ENCODE results near the gene KRT26.

KRT26 gene

GRCh38 chr17:40779181-40779909 is 7.3 kb upstream of the KRT26 start:
- H3K9ac ChIP-seq: no peak overlapping the region
- H3K4me2 ChIP-seq (ENCODE audit: low read length): no peak overlapping the region
- H3K4me3 ChIP-seq (ENCODE audit: low read depth, low read length): no peak overlapping the region
- H3K27ac ChIP-seq: no peak overlapping the region
- H3K9me3 ChIP-seq (ENCODE audit: control insufficient read depth, low read length): no peaks in the 10 kb centered on the region
- TF ChIP-seq CTCF (IDR thresholded peaks at IDR 0.05): no peak
- H3K79me2 ChIP-seq: no peaks in the 10 kb centered on the region
- H3K36me3 ChIP-seq (ENCODE audit: control insufficient read depth, insufficient read depth, low read length): no peaks in the 10 kb centered on the region
- no peak overlapping the region for H2AFZ ChIP-seq
- no peaks in the 10 kb centered on the region for H3K27me3 ChIP-seq (ENCODE audit: control insufficient read depth, insufficient read depth, low read length)
- no peaks in the 10 kb centered on the region for H3K4me1 ChIP-seq

GRCh38 chr17:40778461-40778860 is 6.5 kb upstream of the KRT26 start:
- H2AFZ ChIP-seq: no peak overlapping the region
- H3K36me3 ChIP-seq (ENCODE audit: control insufficient read depth, insufficient read depth, low read length): no peaks in the 10 kb centered on the region
- no peaks in the 10 kb centered on the region for H3K79me2 ChIP-seq
- no peak overlapping the region for H3K4me3 ChIP-seq (ENCODE audit: low read depth, low read length)
- H3K27me3 ChIP-seq (ENCODE audit: control insufficient read depth, insufficient read depth, low read length): no peaks in the 10 kb centered on the region
- no peak overlapping the region for H3K4me2 ChIP-seq (ENCODE audit: low read length)
- no peak for TF ChIP-seq CTCF (IDR thresholded peaks at IDR 0.05)
- H3K9ac ChIP-seq: no peak overlapping the region
- no peaks in the 10 kb centered on the region for H3K4me1 ChIP-seq
- H3K27ac ChIP-seq: no peak overlapping the region
- H3K9me3 ChIP-seq (ENCODE audit: control insufficient read depth, low read length): no peaks in the 10 kb centered on the region

- H3K9me3 ChIP-seq (ENCODE audit: control insufficient read depth, low read length): no peaks in the 10 kb centered on the region
- no peak overlapping the region for H3K4me2 ChIP-seq (ENCODE audit: low read length)
- H3K27me3 ChIP-seq (ENCODE audit: control insufficient read depth, insufficient read depth, low read length): no peaks in the 10 kb centered on the region
- no peak overlapping the region for H2AFZ ChIP-seq
- no peaks in the 10 kb centered on the region for H3K79me2 ChIP-seq
- H3K4me3 ChIP-seq (ENCODE audit: low read depth, low read length): no peak overlapping the region
- no peak for TF ChIP-seq CTCF (IDR thresholded peaks at IDR 0.05)
- no peaks in the 10 kb centered on the region for H3K36me3 ChIP-seq (ENCODE audit: control insufficient read depth, insufficient read depth, low read length)
- no peak overlapping the region for H3K9ac ChIP-seq
- no peak overlapping the region for H3K27ac ChIP-seq
- H3K4me1 ChIP-seq: no peaks in the 10 kb centered on the region
These were observed 6.0 kb upstream of the KRT26 start for GRCh38 chr17:40777971-40778370.

GRCh38 chr17:40777459-40777858 is 5.5 kb upstream of the KRT26 start:
- no peak overlapping the region for H2AFZ ChIP-seq
- no peaks in the 10 kb centered on the region for H3K27me3 ChIP-seq (ENCODE audit: control insufficient read depth, insufficient read depth, low read length)

More at GRCh38 chr17:40777459-40777858, 5.5 kb upstream of the KRT26 start:
- Histone ChIP-seq H3K27ac (no peak overlapping the region), H3K79me2 (no peaks in the 10 kb centered on the region), H3K4me3 (ENCODE audit: low read depth, low read length) (no peak overlapping the region), H3K36me3 (ENCODE audit: control insufficient read depth, insufficient read depth, low read length) (no peaks in the 10 kb centered on the region), H3K4me1 (no peaks in the 10 kb centered on the region), H3K9me3 (ENCODE audit: control insufficient read depth, low read length) (no peaks in the 10 kb centered on the region), H3K4me2 (ENCODE audit: low read length) (no peak overlapping the region), H3K9ac (no peak overlapping the region)
- TF ChIP-seq CTCF (IDR thresholded peaks at IDR 0.05): no peak
